ENCODE data around the gene VWA5B1. TPM values are rescaled to one million over a fixed set of nuclear protein-coding genes. Genes with fewer than 3 reads are reported as not detected.

VWA5B1 gene
- total RNA-seq, 1 donor from 2014 or later = 0.10 TPM

DNA sequence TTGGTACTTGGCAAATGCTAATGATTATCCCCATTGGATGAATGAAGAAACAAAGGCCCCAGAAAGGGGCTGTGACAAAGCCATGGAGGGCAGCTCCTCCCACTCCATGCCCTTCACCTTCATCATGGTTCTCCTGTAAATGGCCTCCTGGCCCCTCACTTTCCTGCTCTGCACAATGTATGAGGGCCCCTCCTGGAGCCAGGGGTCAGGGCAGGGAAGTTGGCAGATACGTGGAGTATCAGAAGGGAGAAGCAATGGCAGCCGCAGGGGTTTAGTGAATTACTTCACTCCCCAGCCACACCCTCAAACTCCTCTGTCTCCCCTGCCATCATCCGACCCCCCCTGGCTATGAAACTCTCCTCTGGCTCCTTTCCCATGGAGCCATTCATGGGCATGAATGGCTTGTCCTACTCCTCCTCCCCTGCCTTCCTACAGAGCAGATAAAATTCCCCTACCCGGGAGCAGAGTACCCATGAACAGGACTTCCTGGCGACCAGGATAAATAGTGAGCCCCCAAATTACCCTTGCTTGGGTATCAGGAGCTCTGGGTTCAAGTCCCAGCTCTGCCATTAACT, 109.0 kb downstream of the VWA5B1 start:
- no peak overlapping the region for H3K27ac Mint-ChIP-seq (ENCODE audit: unreplicated experiment)
- H3K4me3 Mint-ChIP-seq (ENCODE audit: unreplicated experiment) = no peak overlapping the region
- DNase-seq = no peak
- no peaks in the 10 kb centered on the region for H3K36me3 Mint-ChIP-seq (ENCODE audit: unreplicated experiment)
- peaks cover 10% of the 10 kb centered on the region for H3K27me3 Mint-ChIP-seq (ENCODE audit: unreplicated experiment)
- TF ChIP-seq, protein P1, sequence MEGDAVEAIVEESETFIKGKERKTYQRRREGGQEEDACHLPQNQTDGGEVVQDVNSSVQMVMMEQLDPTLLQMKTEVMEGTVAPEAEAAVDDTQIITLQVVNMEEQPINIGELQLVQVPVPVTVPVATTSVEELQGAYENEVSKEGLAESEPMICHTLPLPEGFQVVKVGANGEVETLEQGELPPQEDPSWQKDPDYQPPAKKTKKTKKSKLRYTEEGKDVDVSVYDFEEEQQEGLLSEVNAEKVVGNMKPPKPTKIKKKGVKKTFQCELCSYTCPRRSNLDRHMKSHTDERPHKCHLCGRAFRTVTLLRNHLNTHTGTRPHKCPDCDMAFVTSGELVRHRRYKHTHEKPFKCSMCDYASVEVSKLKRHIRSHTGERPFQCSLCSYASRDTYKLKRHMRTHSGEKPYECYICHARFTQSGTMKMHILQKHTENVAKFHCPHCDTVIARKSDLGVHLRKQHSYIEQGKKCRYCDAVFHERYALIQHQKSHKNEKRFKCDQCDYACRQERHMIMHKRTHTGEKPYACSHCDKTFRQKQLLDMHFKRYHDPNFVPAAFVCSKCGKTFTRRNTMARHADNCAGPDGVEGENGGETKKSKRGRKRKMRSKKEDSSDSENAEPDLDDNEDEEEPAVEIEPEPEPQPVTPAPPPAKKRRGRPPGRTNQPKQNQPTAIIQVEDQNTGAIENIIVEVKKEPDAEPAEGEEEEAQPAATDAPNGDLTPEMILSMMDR (IDR thresholded peaks at IDR 0.05; ENCODE audit: partially characterized antibody, unreplicated experiment) = no peak
- H3K9me3 Mint-ChIP-seq (ENCODE audit: unreplicated experiment) = peaks cover 2% of the 10 kb centered on the region
- peaks cover 2% of the 10 kb centered on the region for H3K4me1 Mint-ChIP-seq (ENCODE audit: low read depth, unreplicated experiment)

DNA sequence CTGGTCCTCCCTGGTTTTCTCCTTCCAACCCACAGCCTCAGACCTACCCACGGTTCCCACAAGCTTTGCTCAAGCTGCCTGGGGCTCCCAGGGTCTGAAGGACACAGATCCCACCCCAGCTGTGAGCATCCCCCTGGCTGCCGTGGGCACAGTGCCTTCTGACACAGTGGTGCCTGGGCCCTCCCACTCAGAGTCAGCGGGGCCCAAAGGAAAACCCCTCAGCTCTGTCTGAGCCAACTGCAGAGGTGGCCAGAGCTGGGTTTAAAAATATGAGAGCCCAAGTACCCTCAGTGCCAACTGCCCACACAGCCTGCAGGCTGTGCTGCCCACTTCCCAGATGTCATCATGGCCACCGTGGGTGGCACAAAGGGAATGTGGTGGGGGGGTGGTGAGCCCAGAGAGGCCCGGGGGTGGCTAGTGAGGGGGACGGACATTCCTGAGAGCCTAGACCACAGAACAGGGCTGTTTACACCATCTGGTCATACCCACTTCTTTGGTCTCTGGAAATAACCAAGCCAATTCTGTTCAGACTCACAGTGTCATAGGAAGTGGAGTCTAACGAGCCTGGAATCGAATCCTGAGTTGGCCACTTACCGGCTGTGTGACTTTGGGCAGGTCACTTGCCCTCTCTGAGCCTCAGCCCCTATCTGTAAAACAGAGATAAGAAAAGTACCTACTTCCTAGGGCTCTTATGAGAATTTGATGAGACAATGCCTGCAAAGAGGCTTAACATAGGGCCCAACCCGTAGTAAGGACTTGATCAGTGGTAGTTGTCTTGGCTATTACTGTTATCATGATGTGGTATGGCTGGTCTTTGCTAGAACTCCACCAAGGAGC, 109.9 kb downstream of the VWA5B1 start:
- H3K4me1 Mint-ChIP-seq (ENCODE audit: low read depth, unreplicated experiment) = peaks cover 2% of the 10 kb centered on the region
- peaks cover 2% of the 10 kb centered on the region for H3K9me3 Mint-ChIP-seq (ENCODE audit: unreplicated experiment)
- DNase-seq = no peak
- no peaks in the 10 kb centered on the region for H3K36me3 Mint-ChIP-seq (ENCODE audit: unreplicated experiment)
- no peak overlapping the region for H3K27ac Mint-ChIP-seq (ENCODE audit: unreplicated experiment)
- TF ChIP-seq, protein P1 (IDR thresholded peaks at IDR 0.05; ENCODE audit: partially characterized antibody, unreplicated experiment) = no peak
- H3K4me3 Mint-ChIP-seq (ENCODE audit: unreplicated experiment) = no peak overlapping the region
- H3K27me3 Mint-ChIP-seq (ENCODE audit: unreplicated experiment) = peaks cover 10% of the 10 kb centered on the region

DNA sequence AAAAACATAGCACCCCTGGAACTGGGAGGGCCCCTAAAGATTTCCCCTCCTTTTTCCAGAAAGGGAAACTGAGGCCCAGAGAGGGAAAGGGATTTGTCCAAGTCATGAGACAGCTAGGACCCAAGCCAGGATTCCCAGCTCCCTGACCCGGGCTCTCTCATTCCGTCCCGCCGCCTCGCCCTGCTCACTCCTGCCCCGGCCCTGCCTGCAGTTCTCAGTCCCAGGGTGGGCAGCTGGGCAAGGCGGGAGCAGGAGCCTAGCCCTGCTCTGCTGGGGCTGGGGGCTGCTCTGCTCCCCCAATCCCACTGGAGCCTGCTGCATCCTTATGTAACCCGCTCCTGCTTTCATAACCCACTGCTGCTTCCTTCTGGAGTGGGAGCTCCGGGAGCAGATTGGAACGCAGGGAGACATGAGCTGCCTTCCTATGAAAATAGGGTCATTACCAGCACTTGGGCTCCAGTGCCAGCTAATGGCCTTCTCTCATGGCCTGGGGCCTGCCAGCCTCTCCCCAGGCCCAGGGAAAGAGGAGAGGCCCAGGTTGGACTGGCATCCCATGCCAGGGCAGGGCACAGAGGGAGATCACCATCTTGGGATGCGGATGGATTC, 110.8 kb downstream of the VWA5B1 start:
- Mint-ChIP-seq H3K9me3 (ENCODE audit: unreplicated experiment) (peaks cover 2% of the 10 kb centered on the region), H3K27ac (ENCODE audit: unreplicated experiment) (no peak overlapping the region), H3K4me1 (ENCODE audit: low read depth, unreplicated experiment) (peaks cover 2% of the 10 kb centered on the region), H3K27me3 (ENCODE audit: unreplicated experiment) (peaks cover 10% of the 10 kb centered on the region), H3K36me3 (ENCODE audit: unreplicated experiment) (no peaks in the 10 kb centered on the region), H3K4me3 (ENCODE audit: unreplicated experiment) (no peak overlapping the region)
- no peak for DNase-seq
- TF ChIP-seq, protein P1 (IDR thresholded peaks at IDR 0.05; ENCODE audit: partially characterized antibody, unreplicated experiment) = no peak

DNA sequence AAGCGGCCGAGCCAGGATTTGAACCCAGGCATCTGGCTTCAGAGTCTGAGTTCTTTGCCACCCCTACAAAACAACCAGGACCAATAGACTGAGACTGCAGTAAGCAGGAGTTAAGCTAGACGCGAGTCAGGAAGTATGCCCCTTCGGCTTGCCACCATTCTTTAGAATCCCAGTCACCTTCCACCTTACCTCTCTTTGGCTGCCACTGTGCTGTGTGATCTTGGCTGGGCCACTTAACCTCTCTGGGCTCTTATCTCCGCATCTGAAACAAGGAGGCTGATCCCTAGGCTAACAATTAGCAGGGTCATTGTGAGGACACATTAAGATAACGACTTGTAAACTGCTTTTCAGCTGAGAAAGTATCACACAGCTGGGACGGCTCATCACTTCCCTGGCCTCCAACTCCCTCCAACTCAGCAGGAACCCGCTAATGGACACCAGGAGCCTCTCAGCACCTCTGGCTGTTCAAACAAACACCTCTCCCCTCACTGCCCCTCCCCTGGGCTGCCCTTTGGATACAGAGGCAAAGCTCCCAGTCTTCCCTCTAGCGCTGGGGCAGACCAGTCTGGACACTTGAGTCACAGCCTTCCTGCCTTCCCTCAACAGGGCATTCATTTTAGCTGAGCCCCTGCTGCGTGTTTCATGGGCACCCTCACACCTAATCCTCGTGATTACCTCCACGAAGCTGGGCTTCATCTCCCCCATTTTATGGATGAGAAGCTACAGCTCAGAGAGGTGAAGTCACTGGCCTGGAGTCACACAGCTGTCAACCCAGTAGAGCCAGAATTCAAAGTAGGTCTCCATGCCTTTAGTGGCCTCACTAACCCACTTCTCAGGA, 112.1 kb downstream of the VWA5B1 start:
- Mint-ChIP-seq H3K9me3 (ENCODE audit: unreplicated experiment) (peaks cover 2% of the 10 kb centered on the region), H3K27me3 (ENCODE audit: unreplicated experiment) (peaks cover 15% of the 10 kb centered on the region), H3K4me3 (ENCODE audit: unreplicated experiment) (no peak overlapping the region), H3K36me3 (ENCODE audit: unreplicated experiment) (no peaks in the 10 kb centered on the region), H3K4me1 (ENCODE audit: low read depth, unreplicated experiment) (peaks cover 2% of the 10 kb centered on the region), H3K27ac (ENCODE audit: unreplicated experiment) (no peak overlapping the region)
- TF ChIP-seq, protein P1 (IDR thresholded peaks at IDR 0.05; ENCODE audit: partially characterized antibody, unreplicated experiment) = no peak
- DNase-seq = no peak
